K562 (cell line): ENCODE data around the gene CWC22. TPM values are rescaled to one million over a fixed set of nuclear protein-coding genes. Genes with fewer than 3 reads are reported as not detected.

Source experiments
- RBM34 ChIP-seq: fragments of 200-400 bp; formaldehyde crosslinking; IDR thresholded peaks from 2 replicates; pipeline ENCODE4 v1.6.1; 2018; ENCODE audit warnings: low read length, borderline replicate concordance; ENCODE audit not compliant: insufficient read depth
- SIRT6 ChIP-seq: IDR thresholded peaks from one replicate; pipeline ENCODE4 v1.6.1; 2012; ENCODE audit warnings: low read depth, mild to moderate bottlenecking, control low read depth, inconsistent platforms, low read length, moderate library complexity
- ZNF318 ChIP-seq, 2 experiments: fragments of 450-650 bp; IDR thresholded peaks; 2 replicates each; pipeline ENCODE4 v1.6.1; 2016; ENCODE audit warnings: mild to moderate bottlenecking in 2 of 2, borderline replicate concordance in 1 of 2, low read depth in 1 of 2, moderate library complexity in 1 of 2
- polyA plus RNA-seq, 8 experiments: library from polyadenylated mRNA; depleted of rRNA in 4 of 8; stranded (reverse) in 5 of 8; unstranded in 3 of 8; fragments of >200 nt; fragmentation: Nextera tagmentation in 2 of 8; fragmentation: Illumina TruSeq in 1 of 8; extraction: Ambion mirVana in 2 of 8; extraction: Trizol in 1 of 8; gene quantifications; 2 replicates each; pipeline versions ENCODE4 v1.2.1 to v1.2.3, GENCODE V29; 2011 to 2014; ENCODE audit warnings: inconsistent platforms in 1 of 8, missing spikeins in 1 of 8
- total RNA-seq, 7 experiments: library from RNA; depleted of rRNA in 6 of 7; stranded (reverse); fragments of >200 nt in 6 of 7; fragmentation: Illumina TruSeq in 2 of 7; extraction: Trizol in 2 of 7; gene quantifications; 2 replicates each; pipeline versions ENCODE4 v1.2.1 to v1.2.3, GENCODE V29; 2011 to 2021; ENCODE audit warnings: low replicate concordance in 1 of 7
- TF ChIP-seq, protein P1 (sequence below): fragments of 200-600 bp; sonication (generic); IDR thresholded peaks from one replicate; pipeline ENCODE4 v1.6.1; 2012; ENCODE audit warnings: mild to moderate bottlenecking, low read depth, low read length, inconsistent platforms

CWC22 gene
- total and polyA plus RNA-seq, 9 of the 15 experiments (the other 6 are each of a cell fraction or from before 2014, with no cell fraction given) = 14.5 to 54.2 (median 36.7) TPM

DNA sequence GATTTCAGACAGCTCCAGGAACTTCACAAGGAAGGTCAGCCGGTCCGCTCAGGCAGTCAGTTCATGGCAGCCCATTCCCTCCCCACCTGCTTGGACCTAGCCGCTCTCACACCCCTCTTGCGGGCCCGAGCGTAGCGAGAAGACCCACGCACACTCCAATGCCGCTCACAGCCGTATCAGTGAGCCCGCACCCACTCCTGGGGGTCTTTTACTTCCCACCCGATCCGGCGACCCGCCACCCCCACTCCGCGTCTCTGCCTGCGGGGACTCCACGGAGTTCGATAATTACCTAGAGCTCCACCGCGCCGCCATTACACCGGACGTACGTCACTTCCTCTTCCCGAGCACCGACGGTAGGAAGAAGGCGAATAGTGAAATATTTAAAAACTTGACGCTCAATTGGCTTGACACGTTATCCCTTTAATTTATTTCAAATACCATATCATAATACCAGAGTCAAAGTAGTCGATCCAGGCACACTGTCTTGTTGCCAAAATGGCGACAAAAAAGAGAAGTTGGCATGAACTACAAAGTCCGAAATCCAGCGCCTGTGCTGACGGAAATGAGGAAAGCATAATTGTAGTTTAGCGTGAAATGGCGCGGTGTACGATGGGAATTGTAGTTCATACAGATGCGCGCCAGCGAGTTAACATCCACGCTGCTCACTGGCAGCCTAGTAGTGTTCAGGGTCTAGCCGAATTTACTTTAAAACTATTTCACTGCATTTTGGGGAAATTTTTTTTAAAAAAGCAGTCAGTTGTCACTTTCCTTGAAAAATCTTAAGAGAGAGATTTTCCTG lies at the start of gene CWC22 (continued):
- TF ChIP-seq ZNF318 (IDR thresholded peaks at IDR 0.05; ENCODE audit: borderline replicate concordance in 1 of 2, low read depth in 1 of 2) (0 out of 4 replicates have a peak, but pooled peaks of 1 of the 2 experiments have one; percentile 10), SIRT6 (no peak), RBM34 (no peak)
- TF ChIP-seq, protein P1, sequence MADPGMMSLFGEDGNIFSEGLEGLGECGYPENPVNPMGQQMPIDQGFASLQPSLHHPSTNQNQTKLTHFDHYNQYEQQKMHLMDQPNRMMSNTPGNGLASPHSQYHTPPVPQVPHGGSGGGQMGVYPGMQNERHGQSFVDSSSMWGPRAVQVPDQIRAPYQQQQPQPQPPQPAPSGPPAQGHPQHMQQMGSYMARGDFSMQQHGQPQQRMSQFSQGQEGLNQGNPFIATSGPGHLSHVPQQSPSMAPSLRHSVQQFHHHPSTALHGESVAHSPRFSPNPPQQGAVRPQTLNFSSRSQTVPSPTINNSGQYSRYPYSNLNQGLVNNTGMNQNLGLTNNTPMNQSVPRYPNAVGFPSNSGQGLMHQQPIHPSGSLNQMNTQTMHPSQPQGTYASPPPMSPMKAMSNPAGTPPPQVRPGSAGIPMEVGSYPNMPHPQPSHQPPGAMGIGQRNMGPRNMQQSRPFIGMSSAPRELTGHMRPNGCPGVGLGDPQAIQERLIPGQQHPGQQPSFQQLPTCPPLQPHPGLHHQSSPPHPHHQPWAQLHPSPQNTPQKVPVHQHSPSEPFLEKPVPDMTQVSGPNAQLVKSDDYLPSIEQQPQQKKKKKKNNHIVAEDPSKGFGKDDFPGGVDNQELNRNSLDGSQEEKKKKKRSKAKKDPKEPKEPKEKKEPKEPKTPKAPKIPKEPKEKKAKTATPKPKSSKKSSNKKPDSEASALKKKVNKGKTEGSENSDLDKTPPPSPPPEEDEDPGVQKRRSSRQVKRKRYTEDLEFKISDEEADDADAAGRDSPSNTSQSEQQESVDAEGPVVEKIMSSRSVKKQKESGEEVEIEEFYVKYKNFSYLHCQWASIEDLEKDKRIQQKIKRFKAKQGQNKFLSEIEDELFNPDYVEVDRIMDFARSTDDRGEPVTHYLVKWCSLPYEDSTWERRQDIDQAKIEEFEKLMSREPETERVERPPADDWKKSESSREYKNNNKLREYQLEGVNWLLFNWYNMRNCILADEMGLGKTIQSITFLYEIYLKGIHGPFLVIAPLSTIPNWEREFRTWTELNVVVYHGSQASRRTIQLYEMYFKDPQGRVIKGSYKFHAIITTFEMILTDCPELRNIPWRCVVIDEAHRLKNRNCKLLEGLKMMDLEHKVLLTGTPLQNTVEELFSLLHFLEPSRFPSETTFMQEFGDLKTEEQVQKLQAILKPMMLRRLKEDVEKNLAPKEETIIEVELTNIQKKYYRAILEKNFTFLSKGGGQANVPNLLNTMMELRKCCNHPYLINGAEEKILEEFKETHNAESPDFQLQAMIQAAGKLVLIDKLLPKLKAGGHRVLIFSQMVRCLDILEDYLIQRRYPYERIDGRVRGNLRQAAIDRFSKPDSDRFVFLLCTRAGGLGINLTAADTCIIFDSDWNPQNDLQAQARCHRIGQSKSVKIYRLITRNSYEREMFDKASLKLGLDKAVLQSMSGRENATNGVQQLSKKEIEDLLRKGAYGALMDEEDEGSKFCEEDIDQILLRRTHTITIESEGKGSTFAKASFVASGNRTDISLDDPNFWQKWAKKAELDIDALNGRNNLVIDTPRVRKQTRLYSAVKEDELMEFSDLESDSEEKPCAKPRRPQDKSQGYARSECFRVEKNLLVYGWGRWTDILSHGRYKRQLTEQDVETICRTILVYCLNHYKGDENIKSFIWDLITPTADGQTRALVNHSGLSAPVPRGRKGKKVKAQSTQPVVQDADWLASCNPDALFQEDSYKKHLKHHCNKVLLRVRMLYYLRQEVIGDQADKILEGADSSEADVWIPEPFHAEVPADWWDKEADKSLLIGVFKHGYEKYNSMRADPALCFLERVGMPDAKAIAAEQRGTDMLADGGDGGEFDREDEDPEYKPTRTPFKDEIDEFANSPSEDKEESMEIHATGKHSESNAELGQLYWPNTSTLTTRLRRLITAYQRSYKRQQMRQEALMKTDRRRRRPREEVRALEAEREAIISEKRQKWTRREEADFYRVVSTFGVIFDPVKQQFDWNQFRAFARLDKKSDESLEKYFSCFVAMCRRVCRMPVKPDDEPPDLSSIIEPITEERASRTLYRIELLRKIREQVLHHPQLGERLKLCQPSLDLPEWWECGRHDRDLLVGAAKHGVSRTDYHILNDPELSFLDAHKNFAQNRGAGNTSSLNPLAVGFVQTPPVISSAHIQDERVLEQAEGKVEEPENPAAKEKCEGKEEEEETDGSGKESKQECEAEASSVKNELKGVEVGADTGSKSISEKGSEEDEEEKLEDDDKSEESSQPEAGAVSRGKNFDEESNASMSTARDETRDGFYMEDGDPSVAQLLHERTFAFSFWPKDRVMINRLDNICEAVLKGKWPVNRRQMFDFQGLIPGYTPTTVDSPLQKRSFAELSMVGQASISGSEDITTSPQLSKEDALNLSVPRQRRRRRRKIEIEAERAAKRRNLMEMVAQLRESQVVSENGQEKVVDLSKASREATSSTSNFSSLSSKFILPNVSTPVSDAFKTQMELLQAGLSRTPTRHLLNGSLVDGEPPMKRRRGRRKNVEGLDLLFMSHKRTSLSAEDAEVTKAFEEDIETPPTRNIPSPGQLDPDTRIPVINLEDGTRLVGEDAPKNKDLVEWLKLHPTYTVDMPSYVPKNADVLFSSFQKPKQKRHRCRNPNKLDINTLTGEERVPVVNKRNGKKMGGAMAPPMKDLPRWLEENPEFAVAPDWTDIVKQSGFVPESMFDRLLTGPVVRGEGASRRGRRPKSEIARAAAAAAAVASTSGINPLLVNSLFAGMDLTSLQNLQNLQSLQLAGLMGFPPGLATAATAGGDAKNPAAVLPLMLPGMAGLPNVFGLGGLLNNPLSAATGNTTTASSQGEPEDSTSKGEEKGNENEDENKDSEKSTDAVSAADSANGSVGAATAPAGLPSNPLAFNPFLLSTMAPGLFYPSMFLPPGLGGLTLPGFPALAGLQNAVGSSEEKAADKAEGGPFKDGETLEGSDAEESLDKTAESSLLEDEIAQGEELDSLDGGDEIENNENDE = no peak
